HFFc6 (cell line): ENCODE data around the gene RGP1. TPM values are rescaled to one million over a fixed set of nuclear protein-coding genes. Genes with fewer than 3 reads are reported as not detected.

ENCODE experiments used
- DNase-seq: peaks from one replicate; pipeline ENCODE4 v3.0.0-alpha.2; 2018
- H3K27ac Mint-ChIP-seq: 2 replicates; pipeline ENCODE4 v1.8.0; 2020; ENCODE audit warnings: mild to moderate bottlenecking, mixed read lengths
- H3K27me3 Mint-ChIP-seq: 2 replicates; pipeline ENCODE4 v1.8.0; 2021; ENCODE audit warnings: mild to moderate bottlenecking, moderate library complexity, mixed read lengths; ENCODE audit not compliant: insufficient read depth
- H3K36me3 Mint-ChIP-seq: 2 replicates; pipeline ENCODE4 v1.8.0; 2021; ENCODE audit warnings: low read depth, mixed read lengths
- H3K4me1 Mint-ChIP-seq: 2 replicates; pipeline ENCODE4 v1.8.0; 2020; ENCODE audit warnings: low read depth, mixed read lengths
- H3K4me3 Mint-ChIP-seq: 2 replicates; pipeline ENCODE4 v1.8.0; 2020; ENCODE audit warnings: mild to moderate bottlenecking, moderate library complexity, mixed read lengths
- H3K9me3 Mint-ChIP-seq: 2 replicates; pipeline ENCODE4 v1.8.0; 2020; ENCODE audit warnings: mild to moderate bottlenecking, mixed read lengths
- CTCF ChIP-seq: fragments of 200-600 bp; sonication (generic); IDR thresholded peaks from 2 replicates; pipeline ENCODE4 v1.5.0; 2021; ENCODE audit warnings: antibody characterized with exemption, mild to moderate bottlenecking
- total RNA-seq, 6 experiments: library from RNA; stranded (reverse); fragmentation: NEBNext Ultra II Directional; extraction: Animal tissue kit (Norgen Biotek cat#: 25700); gene quantifications; 2 replicates in 1 of 6; 3 replicates in 5 of 6; pipeline ENCODE4 v1.2.3, GENCODE V29; 2021

RGP1 gene
- total RNA-seq, 6 experiments from 2014 or later = 27.6 to 35.1 (median 30.9) TPM

GRCh38 chr9:35757892-35758275 lies 8.8 kb downstream of the RGP1 start:
- DNase-seq = no peak
- peaks cover 14% of the 10 kb centered on the region for H3K36me3 Mint-ChIP-seq
- no peak for TF ChIP-seq CTCF
- peaks cover 6% of the 10 kb centered on the region for H3K27me3 Mint-ChIP-seq
- no peak overlapping the region; the same call in 1 of the 2 replicates for H3K27ac Mint-ChIP-seq
- no peak overlapping the region for H3K4me3 Mint-ChIP-seq
- H3K9me3 Mint-ChIP-seq = no peaks in the 10 kb centered on the region
- peaks cover 25% of the 10 kb centered on the region for H3K4me1 Mint-ChIP-seq

DNA sequence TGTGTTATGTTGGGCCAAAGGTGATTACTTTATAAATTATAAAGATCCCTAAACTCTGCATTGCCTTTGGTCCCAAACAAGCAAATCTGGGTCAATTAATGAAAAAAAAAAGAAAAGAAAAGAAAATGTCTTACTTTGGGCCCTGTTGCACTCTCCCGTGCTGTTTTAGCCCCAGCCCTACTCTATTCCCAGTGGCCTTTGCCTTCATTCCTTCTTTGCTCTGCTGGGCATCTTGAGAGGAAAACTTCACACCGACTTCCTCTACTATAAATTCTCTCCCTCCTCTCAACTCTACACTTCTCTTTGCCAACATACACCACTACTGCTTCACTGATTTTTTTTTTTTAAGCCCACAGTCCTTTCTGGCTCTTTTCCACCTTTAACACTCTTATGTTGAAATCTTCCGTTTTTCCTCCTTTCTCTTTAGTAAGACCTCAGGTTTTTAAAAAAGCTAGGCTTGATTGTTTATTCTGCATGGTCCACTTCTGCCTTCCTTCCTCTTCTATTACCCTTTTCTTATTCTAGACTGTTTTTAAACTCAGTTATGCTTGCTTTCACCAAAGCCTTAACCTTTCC lies 9.5 kb downstream of the RGP1 start:
- no peak overlapping the region for H3K4me3 Mint-ChIP-seq
- peaks cover 6% of the 10 kb centered on the region for H3K27me3 Mint-ChIP-seq
- peaks cover 25% of the 10 kb centered on the region for H3K4me1 Mint-ChIP-seq
- H3K36me3 Mint-ChIP-seq = peaks cover 9% of the 10 kb centered on the region
- no peaks in the 10 kb centered on the region for H3K9me3 Mint-ChIP-seq
- TF ChIP-seq CTCF = no peak
- no peak overlapping the region for H3K27ac Mint-ChIP-seq
- DNase-seq = no peak

DNA sequence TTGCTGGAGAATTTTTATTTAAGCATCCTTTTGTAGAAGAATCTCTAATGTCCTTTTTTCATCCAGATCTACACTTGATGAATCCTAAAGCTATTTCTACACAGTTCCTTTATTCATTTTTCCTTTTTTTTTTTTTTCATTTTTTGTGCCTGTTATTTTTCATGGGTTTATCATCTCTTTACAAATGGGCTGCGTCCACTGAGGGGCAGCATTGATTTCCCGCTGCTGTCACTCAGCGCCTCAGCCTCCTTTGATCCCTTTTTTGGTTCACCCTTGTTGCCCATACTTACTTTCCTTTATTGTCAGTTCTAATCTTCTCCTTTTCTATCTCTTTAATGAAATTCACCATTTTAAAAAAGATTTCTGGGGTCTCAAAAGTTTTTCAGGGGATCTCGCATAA lies 10.7 kb downstream of the RGP1 start:
- Mint-ChIP-seq H3K27me3 (peaks cover 11% of the 10 kb centered on the region), H3K4me3 (no peak overlapping the region), H3K36me3 (peaks cover 5% of the 10 kb centered on the region), H3K27ac (no peak overlapping the region), H3K9me3 (no peaks in the 10 kb centered on the region), H3K4me1 (peaks cover 25% of the 10 kb centered on the region)
- no peak for TF ChIP-seq CTCF
- DNase-seq = no peak

GRCh38 chr9:35760651-35761050 lies 11.6 kb downstream of the RGP1 start:
- Mint-ChIP-seq H3K9me3 (no peaks in the 10 kb centered on the region), H3K4me3 (no peak overlapping the region), H3K27ac (no peak overlapping the region), H3K27me3 (peaks cover 12% of the 10 kb centered on the region), H3K36me3 (peaks cover 5% of the 10 kb centered on the region), H3K4me1 (peaks cover 24% of the 10 kb centered on the region)
- DNase-seq = no peak
- no peak for TF ChIP-seq CTCF

- TF ChIP-seq CTCF = no peak
- DNase-seq = no peak
- Mint-ChIP-seq H3K4me1 (peaks cover 7% of the 10 kb centered on the region; the same call in 1 of the 2 replicates), H3K9me3 (no peaks in the 10 kb centered on the region), H3K4me3 (no peak overlapping the region), H3K27me3 (peaks cover 15% of the 10 kb centered on the region), H3K36me3 (no peaks in the 10 kb centered on the region), H3K27ac (no peak overlapping the region)
Observed at GRCh38 chr9:35763181-35763580, 14.1 kb downstream of the RGP1 start.

- H3K27ac Mint-ChIP-seq = no peak overlapping the region
- peaks cover 7% of the 10 kb centered on the region; the same call in 1 of the 2 replicates for H3K4me1 Mint-ChIP-seq
- DNase-seq = no peak
- no peaks in the 10 kb centered on the region for H3K9me3 Mint-ChIP-seq
- H3K27me3 Mint-ChIP-seq = peaks cover 15% of the 10 kb centered on the region
- H3K36me3 Mint-ChIP-seq = no peaks in the 10 kb centered on the region
- TF ChIP-seq CTCF = no peak
- H3K4me3 Mint-ChIP-seq = no peak overlapping the region
Observed at GRCh38 chr9:35763803-35764202, 14.7 kb downstream of the RGP1 start.
